Lower lobe of right lung (tissue), 2 donors: ENCODE measurements around the gene PTMS. TPM values are rescaled to one million over a fixed set of nuclear protein-coding genes. Genes with fewer than 3 reads are reported as not detected.

Experiments used
- ATAC-seq, 2 donors: fragments of 200-7000 bp; cut with Tn5 transposase; one replicate each; pipeline ENCODE4 v1.9.1; 2020 to 2022; ENCODE audit warnings: mild to moderate bottlenecking in 2 of 2, moderate library complexity in 2 of 2
- DNase-seq: peaks from one replicate; pipeline ENCODE4 v3.0.0-alpha.2; 2020
- H3K27ac ChIP-seq: fragments of 200-600 bp; one replicate; pipeline ENCODE4 v1.8.0; 2022
- H3K27me3 ChIP-seq: fragments of 200-600 bp; one replicate; pipeline ENCODE4 v1.8.0; 2022; ENCODE audit warnings: low read depth
- H3K36me3 ChIP-seq: fragments of 200-600 bp; one replicate; pipeline ENCODE4 v1.8.0; 2022; ENCODE audit warnings: mild to moderate bottlenecking
- H3K4me1 ChIP-seq: fragments of 200-600 bp; one replicate; pipeline ENCODE4 v1.8.0; 2022
- H3K4me3 ChIP-seq: fragments of 200-600 bp; one replicate; pipeline ENCODE4 v1.8.0; 2022; ENCODE audit warnings: mild to moderate bottlenecking
- H3K9me3 ChIP-seq: fragments of 200-600 bp; one replicate; pipeline ENCODE4 v1.8.0; 2022
- intact Hi-C: fragments of 100-400 bp; cut with DNase I; formaldehyde crosslinking; loops from one replicate; pipeline ENCODE4 v1.11.0; 2022
- total RNA-seq: library from RNA; stranded (reverse); fragmentation: NEBNext Ultra II Directional; extraction: Animal tissue kit (Norgen Biotek cat#: 25700); gene quantifications from one replicate; pipeline ENCODE4 v1.2.1, GENCODE V29; 2021
- TF ChIP-seq, protein P1 (sequence below): fragments of 200-600 bp; IDR thresholded peaks from one replicate; pipeline ENCODE4 v1.8.0; 2022; ENCODE audit warnings: antibody characterized with exemption, mild to moderate bottlenecking
- donor health status: DM: no; HTN: yes; CAD: no; lungs with severe emphysema.

Gene PTMS
- total RNA-seq, 1 donor from 2014 or later = 267 TPM

- TF ChIP-seq, protein P1, sequence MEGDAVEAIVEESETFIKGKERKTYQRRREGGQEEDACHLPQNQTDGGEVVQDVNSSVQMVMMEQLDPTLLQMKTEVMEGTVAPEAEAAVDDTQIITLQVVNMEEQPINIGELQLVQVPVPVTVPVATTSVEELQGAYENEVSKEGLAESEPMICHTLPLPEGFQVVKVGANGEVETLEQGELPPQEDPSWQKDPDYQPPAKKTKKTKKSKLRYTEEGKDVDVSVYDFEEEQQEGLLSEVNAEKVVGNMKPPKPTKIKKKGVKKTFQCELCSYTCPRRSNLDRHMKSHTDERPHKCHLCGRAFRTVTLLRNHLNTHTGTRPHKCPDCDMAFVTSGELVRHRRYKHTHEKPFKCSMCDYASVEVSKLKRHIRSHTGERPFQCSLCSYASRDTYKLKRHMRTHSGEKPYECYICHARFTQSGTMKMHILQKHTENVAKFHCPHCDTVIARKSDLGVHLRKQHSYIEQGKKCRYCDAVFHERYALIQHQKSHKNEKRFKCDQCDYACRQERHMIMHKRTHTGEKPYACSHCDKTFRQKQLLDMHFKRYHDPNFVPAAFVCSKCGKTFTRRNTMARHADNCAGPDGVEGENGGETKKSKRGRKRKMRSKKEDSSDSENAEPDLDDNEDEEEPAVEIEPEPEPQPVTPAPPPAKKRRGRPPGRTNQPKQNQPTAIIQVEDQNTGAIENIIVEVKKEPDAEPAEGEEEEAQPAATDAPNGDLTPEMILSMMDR = no peak
- H3K4me1 ChIP-seq = peaks cover 19% of the 10 kb centered on the region
- H3K27ac ChIP-seq = no peak overlapping the region
- no peaks in the 10 kb centered on the region for H3K9me3 ChIP-seq
- no peaks in the 10 kb centered on the region for H3K36me3 ChIP-seq
- intact Hi-C loops = loop anchor here (10.0 kb wide), 1 partner anchor 49 kb away; no protein-coding TSS in a partner anchor
- DNase-seq (no peak), ATAC-seq (no peak)
- no peak overlapping the region for H3K4me3 ChIP-seq
- no peaks in the 10 kb centered on the region for H3K27me3 ChIP-seq
These were observed 17.7 kb downstream of the PTMS start for GRCh38 chr12:6783828-6784227.

- Histone ChIP-seq H3K4me1 (peaks cover 19% of the 10 kb centered on the region), H3K9me3 (no peaks in the 10 kb centered on the region), H3K36me3 (no peaks in the 10 kb centered on the region), H3K4me3 (no peak overlapping the region), H3K27ac (no peak overlapping the region), H3K27me3 (no peaks in the 10 kb centered on the region)
- intact Hi-C loops = loop anchor here (10.0 kb wide), 1 partner anchor 49 kb away; no protein-coding TSS in a partner anchor
- TF ChIP-seq, protein P1 = no peak
- DNase-seq (no peak), ATAC-seq (no peak)
These were observed 18.1 kb downstream of the PTMS start for GRCh38 chr12:6784296-6784695.

- TF ChIP-seq, protein P1 = no peak
- DNase-seq (no peak), ATAC-seq (no peak)
- Histone ChIP-seq H3K4me3 (no peak overlapping the region), H3K27me3 (no peaks in the 10 kb centered on the region), H3K9me3 (no peaks in the 10 kb centered on the region), H3K4me1 (peaks cover 18% of the 10 kb centered on the region), H3K27ac (no peak overlapping the region), H3K36me3 (no peaks in the 10 kb centered on the region)
- intact Hi-C loops = loop anchor here (10.0 kb wide), 1 partner anchor 50 kb away; no protein-coding TSS in a partner anchor
These were observed 18.6 kb downstream of the PTMS start for GRCh38 chr12:6784761-6785160.

- no peaks in the 10 kb centered on the region for H3K36me3 ChIP-seq
- peaks cover 27% of the 10 kb centered on the region for H3K4me1 ChIP-seq
- no peak for DNase-seq
- no peaks in the 10 kb centered on the region for H3K9me3 ChIP-seq
- no peak for ATAC-seq
- H3K27ac ChIP-seq = no peak overlapping the region
- H3K27me3 ChIP-seq = no peaks in the 10 kb centered on the region
- no peak overlapping the region for H3K4me3 ChIP-seq
- TF ChIP-seq, protein P1 = no peak
- intact Hi-C loops = loop anchor here (10.0 kb wide), 1 partner anchor 52 kb away; no protein-coding TSS in a partner anchor
These were observed 20.4 kb downstream of the PTMS start for GRCh38 chr12:6786416-6787094.

DNA sequence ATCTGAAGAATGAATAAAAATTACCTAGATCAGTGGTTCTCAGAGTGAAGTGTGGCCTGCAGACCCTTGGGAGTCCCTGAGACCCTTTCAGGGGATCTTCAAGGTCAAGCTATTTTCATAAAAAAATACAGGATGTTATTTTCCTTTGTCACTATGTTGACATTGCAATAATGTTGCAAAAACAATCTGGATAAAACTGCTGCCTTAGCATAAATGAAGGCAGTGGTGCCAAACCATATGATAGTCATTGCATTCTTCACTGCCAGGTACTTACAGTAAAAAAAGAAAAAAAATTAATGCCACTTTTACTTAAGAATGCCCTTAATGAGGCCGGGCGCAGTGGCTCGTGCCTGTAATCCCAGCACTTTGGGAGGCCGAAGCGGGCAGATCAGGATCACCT lies 21.1 kb downstream of the PTMS start:
- Histone ChIP-seq H3K27me3 (no peaks in the 10 kb centered on the region), H3K9me3 (no peaks in the 10 kb centered on the region), H3K36me3 (no peaks in the 10 kb centered on the region), H3K4me1 (peaks cover 35% of the 10 kb centered on the region), H3K27ac (no peak overlapping the region), H3K4me3 (no peak overlapping the region)
- TF ChIP-seq, protein P1 = no peak
- intact Hi-C loops = loop anchor here (10.0 kb wide), 1 partner anchor 53 kb away; no protein-coding TSS in a partner anchor
- DNase-seq (no peak), ATAC-seq (no peak)
